ENCODE results near the gene POU5F1.
A peak's percentile ranks its signal among the peaks of the same experiment; 100 is the strongest.
"Not testable (repeated sequence)": the region's sequence is repeated elsewhere in the genome, so short reads cannot be mapped to it uniquely, and the experiment has no call there.

Gene POU5F1

DNA sequence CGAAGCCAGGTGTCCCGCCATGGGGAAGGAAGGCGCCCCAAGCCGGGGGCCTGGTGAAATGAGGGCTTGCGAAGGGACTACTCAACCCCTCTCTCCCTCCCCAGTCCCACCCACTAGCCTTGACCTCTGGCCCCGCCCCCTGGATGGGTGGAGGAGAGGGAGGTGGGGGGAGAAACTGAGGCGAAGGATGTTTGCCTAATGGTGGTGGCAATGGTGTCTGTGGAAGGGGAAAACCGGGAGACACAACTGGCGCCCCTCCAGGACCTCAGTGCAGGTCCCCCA lies at the start of gene POU5F1:
Gene POU5F1 (minus strand): TSS at position 83 of the 282 bp plus-strand sequence. CDS start 62 bp downstream, at position 21.
- DNase-seq, result no peak

DNA sequence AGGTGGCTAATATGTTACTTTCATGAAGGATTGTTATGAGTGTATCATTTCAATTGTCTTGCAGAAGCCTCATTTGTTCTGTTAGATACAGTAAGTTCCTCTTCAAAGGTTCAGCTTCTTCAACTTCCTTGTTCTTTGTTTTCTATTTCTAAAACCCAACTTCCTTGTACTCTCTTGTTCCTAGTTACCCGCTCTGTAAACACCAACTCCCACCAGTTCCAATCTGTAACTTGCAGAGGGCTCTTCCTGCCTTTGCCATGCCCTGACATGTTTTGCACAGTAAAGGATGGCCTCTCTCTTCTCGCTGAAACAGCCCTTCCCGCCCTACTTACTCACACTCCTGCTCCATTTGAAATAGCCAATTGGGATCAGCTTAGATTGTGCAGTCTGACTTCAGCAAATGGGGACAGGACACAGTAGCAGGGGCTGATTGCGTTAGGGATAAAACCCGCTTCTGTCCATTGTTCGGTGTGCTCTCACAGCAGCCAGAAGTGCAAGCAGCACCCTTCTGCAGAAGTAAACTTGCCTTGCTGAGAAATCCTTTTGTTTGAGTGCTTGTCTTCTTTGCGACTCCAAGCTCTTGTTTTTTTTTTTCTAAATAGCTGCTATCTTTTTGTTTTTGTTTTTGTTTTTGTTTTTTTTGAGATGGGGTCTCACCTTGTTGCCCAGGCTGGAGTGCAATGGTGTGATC lies 45.9 kb upstream of the POU5F1 start:
- DNase-seq, result no peak

DNA sequence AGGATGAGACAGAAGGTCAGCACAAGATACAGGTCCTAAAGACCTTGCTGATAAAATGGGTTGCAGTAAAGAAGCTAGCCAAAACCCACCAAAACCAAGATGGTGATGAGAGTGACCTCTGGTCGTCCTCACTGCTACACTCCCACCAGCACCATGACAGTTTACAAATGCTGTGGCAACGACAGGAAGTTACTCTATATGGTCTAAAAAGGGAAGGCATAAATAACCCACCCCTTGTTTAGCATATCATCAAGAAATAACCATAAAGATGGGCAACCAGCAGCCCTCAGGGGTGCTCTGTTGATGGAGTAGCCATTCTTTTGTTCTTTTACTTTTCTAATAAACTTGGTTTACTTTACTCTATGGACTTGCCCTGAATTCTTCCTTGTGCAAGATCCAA lies 44.7 kb upstream of the POU5F1 start:
- DNase-seq, result not testable (repeated sequence)

DNA sequence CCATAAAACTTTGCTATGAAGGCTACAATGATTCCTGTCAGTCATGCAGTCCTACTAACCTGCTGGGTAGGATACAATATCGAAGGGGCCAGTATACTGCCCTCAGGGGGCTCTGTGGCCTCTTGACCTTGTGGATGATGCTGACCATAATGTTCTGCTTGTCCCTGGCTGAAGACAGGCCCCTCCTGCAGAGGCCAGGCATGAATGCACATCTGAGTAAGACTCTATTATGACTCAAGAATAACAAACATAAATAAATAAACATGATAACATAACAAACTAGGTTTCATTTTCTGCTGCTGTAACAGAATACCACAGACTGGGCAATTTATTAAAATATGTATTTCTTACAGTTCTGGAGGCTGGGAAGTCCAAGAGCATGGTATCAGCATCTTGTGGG lies 44.0 kb upstream of the POU5F1 start:
- DNase-seq, result no peak

DNA sequence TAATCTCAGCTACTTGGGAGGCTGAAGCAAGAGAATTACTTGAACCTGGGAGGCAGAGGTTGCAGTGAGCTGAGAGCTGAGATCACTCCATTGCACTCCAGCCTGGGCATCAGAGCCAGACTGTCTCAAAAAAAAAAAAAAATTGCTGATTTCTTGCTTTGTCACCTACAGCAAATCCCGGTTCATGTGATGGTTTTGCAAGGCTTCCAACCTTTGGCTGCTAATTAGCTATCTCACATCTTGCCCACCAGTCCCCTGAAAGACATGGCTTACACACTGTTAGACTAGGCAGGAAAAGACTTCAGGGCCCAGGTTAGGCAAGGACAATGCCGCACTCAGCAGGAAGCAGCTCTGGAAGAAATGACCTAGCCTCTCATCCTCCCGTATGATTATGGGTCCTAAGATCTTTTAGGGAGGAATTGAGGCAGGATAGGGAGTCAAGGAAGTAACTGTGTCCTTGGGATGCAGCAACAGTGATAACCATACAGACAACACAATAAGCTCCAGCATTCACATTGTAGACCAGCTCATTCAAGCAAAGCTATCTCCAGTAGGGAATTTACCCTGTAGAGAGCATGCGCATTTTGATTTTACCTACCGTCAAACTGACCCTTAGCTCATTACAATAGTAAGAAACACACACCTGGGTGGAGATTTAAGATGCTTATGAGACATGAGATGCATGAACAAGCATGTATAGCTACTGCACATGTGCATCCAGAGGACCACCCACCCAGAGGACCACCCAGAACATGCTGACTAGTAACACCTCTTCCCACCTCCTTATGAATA lies 40.5 kb upstream of the POU5F1 start:
- no peak for DNase-seq

DNA sequence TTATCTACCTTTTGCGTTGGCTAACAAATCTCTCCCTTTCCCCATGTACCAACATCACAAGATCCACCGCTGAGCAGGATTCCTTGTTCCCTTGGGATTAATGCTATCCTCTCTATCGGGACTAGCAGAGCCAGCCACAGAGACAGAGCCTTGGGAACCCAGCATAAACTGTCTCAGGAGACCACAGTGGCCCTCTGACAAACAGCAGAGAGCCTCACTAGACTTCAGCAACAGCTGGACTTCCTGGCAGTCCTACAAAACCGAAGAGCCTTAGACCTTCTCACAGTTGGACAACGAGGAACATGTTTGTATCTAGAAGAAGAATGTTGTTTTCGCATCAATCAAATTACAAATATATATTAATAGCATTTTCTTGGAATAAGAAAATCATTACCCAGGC lies 39.6 kb upstream of the POU5F1 start:
- no peak for DNase-seq

DNA sequence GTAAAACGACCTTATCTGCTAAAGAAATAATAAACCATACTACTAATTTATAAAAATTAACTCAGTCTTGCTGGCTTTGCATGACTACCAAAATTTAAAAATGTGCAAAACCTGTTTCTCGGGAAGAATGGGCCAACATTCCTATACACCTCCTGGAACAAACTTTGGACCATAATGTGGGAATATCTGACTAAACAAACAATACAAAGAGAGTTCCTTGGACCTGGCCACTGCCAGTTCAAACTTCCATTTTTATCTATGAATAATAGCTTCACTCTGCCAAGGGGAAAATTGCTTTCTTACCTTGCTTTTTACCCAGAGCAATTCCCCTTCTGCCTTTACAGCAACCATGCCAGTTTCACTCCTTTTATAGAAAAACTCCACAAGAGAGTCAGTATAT lies 38.7 kb upstream of the POU5F1 start:
- DNase-seq, result no peak

DNA sequence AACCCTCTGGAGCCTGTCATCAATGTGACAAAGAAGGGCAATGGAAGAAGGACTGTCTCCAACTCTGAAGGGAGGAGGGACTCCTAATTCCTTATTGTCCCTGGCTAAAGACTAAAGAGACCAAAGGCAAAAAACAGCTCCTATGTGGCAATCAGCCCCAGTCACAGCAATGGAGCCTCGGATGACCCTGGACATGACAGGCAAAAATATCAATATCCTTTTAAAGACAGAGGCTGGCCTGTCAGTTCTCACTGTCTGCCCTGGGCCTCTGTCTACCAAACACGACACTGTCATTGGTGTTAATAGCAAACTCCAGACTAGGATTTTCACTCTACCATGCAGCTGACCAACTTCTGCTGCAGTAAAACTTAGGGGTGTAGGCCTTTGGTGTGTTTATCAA lies 38.0 kb upstream of the POU5F1 start:
- no peak for DNase-seq

DNA sequence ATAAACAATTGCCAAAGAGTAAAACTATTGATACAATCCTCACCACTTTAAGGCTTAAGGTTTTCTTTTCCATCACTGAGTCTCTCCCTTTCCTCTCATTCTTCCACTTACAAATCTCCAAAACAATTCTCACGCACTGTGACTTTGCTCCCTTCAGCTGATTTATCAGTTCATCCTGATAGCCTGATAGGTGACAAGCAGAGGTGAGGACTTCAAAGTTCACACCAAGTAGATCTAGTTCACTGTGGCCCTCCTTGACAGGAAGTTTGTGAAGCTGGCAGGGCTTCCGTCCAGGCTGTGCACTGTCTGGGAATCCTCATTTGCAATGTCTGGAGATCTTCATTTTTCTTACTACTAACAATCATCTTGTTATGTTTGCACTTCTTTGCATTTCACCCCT lies 35.2 kb upstream of the POU5F1 start:
- DNase-seq, result no peak

DNA sequence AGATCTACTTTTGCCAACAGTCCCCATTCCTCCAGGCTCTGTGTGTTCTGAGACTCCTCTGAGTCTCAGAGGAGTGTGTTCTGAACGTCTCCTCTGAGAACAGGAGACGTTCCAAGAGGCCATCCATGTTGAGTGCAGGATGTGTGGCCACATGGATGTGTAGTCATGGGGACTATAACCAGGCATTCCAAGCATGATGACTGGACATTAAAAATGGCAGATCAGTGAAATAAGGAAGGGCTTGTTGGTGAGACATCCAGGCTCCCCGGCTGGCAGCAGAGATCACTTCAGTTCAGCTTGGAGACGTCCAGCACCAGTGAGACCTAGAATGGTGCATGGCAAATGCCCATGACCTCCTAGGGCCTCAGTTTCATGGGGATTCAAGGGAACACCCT lies 34.3 kb upstream of the POU5F1 start:
- no peak for DNase-seq

DNA sequence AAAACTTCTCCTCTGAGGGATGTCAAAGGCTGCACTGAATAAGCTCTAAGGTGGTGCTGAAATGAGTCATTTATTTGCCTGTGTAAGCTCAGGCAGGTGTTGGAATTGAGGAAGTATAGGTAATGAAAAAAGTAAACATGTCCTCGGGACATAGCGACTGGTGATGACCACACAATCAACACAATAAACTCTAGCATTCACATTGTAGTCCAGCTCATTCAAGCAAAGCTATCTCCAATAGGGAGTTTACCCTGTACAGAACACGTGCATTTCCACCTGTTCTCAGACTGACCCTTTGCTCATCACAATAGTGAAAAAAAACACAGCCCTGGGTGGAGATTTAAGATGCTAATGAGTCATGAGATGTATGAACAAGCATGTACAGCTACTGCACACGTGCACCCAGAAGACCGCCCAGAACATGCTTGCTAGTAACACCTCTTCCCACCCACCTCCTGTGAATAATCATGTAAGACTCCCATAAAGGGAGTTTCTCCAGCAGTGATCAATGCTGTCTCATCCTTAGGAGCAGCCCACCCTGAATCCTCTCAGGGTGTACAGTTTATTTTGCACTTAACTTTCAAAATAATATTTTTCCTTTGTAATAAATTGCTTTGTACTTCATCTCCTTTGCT lies 33.0 kb upstream of the POU5F1 start:
- DNase-seq, result peak; percentile 47

DNA sequence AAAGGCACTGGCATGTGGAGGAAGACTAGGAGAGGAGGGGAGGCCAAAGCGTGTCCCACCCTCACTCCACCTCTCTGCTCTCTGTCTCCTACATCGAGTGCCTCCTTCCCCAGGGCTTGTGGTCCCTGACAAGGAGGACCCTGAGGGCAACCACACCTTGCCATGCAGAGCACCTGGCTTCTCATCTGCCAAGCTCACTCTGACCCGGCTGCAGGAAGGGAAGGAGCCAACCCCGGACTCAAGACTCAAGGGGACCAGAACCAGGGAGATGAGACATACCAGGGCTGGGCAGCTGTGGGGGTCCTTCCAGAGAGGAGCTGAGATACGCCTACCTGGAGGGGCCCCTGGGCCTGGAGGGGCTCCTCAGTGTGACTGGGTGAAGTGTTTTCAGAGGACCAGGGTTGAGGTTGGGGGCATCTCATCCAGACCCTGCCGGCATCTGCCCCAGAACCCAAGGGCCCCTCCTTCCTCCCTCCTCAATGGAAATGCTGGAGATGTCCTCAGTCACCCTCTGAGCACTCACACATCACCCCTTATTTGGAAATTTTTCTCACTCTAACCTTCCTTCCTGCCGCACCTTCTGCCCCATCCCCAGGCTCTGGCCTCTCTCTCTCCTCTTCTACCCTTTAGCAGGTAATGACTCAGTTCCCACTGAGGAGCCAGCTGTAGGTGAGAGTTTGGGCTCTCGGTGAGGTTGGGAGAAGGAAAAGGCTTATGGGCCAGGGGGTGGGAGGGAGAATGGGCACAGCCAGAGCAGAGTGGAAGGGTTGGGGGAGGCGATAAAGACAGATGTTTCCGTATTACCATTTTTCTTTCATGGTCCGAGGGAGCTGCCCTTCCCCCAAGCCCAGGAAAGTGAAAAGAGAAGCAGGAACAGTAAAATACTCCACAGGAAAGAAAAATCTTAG lies 32.0 kb upstream of the POU5F1 start:
- DNase-seq, result no peak

DNA sequence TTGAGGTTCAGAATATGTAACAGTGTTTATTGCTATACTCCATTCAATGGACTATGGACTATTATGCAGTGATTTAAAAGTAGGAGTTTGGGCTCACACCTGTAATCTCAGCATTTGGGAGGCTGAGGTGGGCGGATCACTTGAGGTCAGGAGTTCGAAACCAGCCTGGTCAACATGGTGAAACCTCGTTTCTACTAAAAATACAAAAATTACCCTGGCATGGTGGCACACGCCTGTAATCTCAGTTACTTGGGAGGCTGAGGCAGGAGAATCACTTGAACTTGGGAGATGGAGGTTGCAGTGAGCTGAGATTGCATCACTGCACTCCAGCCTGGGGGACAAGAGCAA lies 28.6 kb upstream of the POU5F1 start:
- not testable (repeated sequence) for DNase-seq

DNA sequence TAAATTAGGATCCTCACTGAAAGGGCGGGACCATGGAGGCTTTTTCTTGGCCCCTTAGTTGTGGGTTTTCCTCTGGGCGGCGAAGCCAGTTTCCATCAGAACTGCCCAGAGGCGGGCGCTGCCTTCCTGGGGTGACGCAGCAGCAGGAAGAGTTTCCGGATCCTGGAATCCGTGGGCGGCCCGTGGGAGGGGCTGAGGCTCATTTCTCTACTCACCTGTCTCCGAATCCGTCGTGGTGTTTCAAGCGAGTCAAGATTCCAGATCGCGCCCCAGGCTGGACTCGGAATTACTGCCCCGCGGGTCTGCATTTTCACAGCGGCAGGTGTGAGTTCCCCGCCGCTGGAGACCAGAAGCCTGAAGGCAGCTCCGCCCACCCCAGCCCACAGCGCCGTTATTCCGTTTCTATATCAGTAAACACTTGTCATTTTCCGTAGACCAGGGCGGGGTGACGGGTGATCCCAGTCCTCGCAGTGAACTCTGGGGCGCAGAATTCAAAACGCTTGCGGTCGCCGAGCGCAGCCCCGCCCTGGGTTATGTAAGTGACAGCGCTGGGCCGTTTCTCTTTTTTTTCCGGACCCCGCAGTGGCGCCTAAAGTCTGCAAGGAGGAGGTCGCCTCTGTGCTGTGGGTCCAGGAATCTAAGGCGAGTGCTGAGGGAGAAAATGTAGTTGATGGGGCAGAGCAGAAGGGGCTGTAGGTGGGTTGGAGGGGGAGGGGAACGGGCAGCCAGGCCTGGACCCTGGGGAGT lies 27.2 kb upstream of the POU5F1 start:
- peak; percentile 93 for DNase-seq

DNA sequence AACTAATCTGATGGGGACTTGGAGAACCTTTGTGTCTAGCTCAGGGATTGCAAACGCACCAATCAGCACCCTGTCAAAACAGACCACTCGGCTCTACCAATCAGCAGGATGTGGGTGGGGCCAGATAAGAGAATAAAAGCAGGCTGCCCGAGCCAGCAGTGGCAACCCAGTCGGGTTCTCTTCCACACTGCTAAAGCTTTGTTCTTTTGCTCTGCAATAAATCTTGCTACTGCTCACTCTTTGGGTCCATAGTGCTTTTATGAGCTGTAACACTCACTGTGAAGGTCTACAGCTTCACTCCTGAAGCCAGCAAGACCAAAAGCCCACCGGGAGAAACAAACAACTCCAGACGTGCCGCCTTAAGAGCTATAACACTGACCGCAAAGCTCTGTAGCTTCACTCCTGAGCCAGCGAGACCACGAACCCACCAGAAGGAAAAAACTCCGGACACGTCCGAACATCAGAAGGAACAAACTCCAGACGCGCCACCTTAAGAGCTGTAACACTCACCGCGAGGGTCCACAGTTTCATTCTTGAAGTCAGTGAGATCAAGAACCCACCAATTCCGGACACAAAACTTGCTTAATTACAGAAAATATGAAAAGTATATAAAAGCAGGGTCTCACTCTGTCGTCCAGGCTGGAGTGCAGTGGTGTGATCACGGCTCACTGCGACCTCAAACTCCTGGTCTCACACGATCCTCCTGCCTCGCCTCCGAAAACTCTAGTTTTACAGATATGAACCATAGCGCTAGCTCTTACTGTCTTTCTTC lies 26.0 kb upstream of the POU5F1 start:
- DNase-seq, result not testable (repeated sequence)

DNA sequence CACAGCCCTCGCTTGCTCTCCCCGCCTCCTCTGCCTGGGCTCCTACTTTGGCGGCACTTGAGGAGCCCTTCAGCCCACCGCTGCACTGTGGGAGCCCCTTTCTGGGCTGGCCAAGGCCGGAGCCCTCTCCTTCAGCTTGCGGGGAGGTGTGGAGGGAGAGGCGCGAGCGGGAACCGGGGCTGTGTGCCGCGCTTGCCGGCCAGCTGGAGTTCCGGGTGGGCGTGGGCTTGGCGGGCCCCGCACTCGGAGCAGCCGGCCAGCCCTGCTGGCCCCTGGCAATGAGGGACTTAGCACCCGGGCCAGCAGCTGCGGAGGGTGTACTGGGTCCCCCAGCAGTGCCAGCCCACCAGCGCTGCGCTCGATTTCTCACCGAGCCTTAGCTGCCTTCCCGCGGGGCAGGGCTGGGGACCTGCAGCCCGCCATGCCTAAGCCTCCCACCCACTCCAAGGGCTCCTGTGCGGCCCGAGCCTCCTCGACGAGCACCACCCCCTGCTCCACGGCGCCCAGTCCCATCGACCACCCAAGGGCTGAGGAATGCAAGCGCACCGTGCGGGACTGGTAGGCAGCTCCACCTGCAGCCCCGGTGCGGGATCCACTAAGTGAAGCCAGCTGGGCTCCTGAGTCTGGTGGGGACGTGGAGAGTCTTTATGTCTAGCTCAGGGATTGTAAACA lies 25.0 kb upstream of the POU5F1 start:
- DNase-seq, result not testable (repeated sequence)

DNA sequence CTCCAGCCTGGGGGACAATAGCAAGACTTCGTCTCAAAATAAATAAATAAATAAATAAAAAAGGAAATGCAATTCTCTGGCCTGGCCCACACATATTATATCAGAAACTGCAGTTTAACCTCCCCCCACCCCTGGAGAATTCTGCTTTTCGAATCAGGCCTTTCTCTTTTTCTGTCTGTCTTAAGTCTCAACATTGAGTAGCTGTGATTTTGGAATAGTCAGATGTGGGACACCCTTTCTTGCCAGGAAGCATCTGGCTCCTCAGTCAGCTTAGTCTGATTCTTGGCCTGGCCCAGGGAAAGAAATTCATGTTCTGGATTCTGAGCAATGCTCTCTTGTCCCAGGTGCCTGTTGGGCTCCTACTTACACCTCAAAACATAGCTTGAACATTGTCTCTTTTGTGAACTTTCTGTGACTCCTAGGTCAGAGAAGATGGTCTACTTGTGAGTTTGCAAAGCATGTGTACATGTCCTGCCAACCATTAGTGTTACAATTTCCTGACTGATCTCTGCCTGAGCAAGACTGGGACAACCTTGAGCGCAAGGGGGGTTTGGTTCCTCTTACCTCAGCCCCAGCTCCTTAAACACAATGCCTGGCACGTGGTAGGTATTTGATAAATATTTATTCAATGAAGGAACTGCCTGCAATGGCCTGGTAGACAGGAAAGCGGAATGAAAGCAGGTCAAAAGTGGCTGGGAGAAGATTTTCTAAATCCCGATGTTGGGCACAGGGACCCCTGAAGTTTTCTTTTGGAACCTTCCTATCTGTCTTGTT lies 23.8 kb upstream of the POU5F1 start:
- no peak for DNase-seq

DNA sequence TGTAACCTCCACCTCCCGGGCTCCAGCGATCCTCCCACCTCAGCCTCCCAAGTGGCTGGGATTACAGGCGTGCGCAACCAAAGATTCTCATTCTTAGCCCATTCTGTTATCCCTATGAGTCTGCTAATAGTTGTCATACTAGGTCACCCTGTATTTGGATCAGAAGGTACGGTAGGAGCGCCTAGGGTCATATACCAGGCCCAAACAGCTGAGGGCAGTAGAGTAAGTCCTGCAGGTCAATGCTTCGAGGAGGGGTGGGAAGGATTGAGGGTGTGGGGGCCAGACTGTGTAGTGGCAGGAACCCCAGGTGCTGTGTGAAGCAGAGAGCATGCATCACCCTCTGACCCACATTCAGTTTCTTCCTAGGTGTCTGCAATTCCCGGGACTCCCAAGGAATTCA lies 22.7 kb upstream of the POU5F1 start:
- no peak for DNase-seq

DNA sequence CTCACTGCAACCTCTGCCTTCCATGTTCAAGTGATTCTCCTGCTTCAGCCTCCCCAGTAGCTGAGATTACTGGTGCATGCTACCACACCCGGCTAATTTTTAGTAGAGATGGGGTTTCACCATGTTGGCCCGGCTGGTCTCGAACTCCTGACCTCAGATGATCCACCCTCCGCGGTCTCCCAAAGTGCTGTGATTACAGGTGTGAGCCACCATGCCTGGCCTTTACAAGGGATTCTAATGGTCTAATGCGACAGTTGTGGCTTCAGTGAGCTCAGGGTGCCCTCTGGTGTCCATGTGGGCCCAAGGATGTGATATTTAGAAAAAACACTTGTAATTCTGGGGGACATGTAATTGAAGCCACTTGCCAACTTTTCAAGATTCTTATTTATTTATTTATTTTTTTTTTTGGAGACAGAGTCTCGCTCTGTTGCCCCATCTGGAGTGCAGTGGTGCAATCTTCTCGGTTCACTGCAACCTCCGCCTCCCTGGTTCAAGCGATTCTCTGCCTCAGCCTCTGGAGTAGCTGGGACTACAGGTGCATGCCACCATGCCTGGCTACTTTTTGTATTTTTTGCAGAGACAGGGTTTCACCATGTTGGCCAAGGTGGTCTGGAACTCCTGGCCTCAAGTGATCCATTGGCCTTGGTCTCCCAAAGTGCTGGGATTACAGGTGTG lies 22.1 kb upstream of the POU5F1 start:
- DNase-seq, result peak; percentile 26

DNA sequence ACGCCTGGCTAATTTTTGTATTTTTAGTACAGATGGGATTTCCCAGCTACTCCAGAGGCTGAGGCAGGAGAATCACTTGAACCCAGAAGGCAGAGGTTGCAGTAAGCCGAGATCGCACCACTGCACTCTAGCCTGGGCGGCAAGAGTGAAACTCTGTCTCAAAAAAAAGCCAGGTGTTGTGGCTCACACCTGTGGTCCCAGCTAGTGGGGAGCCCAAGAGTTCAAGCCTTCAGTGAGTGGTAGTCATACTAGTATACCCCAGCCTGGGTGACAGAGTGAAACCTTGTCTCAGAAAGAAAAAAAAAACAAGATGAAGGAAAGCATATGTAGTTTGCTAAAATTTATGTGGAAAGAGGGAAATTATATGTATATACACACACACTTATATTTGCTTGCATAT lies 20.0 kb upstream of the POU5F1 start:
- DNase-seq, result no peak
